ENCODE data around the gene COMMD1.

DNA sequence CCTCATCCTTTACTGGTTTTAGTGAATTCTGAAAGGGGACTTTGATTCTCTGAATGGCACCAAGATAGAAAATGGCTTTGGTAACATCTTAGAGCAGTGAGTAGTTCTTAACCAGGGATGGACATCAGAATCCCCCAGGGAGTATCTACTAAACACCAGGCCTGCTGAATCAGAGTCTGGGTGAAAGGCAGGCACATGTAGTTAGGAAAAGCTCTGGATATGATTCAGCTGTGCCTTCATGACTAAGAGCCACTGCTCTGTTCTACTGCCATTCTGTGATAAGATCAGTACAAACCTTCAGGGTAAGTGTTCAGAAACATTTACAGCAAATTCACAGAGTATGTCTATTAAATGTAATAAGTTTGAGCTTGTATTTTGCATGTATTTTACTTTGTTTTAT lies 244.2 kb downstream of the COMMD1 start:
- TF ChIP-seq, protein P1, sequence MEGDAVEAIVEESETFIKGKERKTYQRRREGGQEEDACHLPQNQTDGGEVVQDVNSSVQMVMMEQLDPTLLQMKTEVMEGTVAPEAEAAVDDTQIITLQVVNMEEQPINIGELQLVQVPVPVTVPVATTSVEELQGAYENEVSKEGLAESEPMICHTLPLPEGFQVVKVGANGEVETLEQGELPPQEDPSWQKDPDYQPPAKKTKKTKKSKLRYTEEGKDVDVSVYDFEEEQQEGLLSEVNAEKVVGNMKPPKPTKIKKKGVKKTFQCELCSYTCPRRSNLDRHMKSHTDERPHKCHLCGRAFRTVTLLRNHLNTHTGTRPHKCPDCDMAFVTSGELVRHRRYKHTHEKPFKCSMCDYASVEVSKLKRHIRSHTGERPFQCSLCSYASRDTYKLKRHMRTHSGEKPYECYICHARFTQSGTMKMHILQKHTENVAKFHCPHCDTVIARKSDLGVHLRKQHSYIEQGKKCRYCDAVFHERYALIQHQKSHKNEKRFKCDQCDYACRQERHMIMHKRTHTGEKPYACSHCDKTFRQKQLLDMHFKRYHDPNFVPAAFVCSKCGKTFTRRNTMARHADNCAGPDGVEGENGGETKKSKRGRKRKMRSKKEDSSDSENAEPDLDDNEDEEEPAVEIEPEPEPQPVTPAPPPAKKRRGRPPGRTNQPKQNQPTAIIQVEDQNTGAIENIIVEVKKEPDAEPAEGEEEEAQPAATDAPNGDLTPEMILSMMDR (IDR thresholded peaks at IDR 0.05): no peak
- no peak for TF ChIP-seq POLR2A (IDR thresholded peaks at IDR 0.05)

All from thyroid gland (tissue), 4 donors.